Activated gamma-delta T cell treated with anti-CD3 and anti-CD28 coated beads, Interleukin-2, amount 50 U/mL, for 16 hours (primary cell): ENCODE results near the gene ODF2L.

Experiments used
- DNase-seq: peaks from one replicate; pipeline ENCODE4 v3.0.0-alpha.2; 2020; ENCODE audit warnings: low read depth

The ODF2L gene

DNA sequence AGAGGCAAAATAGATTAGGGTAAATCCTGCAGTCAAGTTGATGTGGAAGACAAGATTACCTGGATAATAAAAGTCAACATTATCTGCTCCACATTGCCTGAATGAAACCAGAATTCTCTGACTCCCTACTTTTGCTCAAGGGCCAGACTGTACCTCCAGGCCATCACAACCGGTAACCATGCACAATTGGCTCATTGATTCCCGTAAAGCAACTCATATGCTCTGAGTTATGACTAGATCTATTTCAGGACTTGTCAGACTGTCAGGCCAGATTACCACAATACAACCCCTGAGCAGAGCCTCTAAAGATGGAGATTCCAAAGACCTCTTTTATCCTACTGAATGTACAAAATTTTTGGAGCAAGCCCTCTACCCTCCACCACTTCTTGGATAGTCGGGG, 90.4 kb downstream of the ODF2L start:
- DNase-seq: no peak

DNA sequence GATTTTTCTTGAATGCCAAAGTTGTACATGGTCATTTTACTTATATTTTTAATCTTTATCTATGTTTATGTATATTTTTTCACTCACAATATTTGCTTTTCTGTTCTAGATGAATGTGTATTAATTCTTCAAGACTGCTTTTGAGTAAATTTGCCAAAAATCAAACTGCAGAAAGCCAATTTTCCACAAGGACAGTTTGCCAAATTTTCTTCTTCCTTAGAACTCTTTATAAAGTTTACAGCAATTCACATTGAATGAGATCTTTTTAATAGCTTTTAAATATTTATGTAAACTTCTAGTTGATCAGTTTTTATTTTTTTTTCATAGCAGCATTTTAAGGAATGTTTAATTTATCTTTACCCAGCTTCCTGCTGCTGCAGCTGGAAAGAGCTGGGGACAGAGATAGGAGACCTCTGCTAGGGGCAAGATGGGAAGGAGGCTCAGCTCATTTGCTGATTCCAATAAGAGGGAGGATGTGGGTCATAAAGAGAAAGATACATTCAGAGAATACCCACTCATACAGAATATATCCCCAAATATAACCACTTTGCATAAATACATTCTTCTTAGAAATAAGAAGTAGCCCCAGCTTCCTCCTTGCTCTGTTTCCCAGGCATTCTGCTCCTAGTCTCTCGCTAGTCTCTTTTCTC, 93.0 kb downstream of the ODF2L start:
- DNase-seq: no peak
